GM21576 (cell line): Measurements from ENCODE around the gene NFIA.

Experiments
- ATAC-seq: cut with Tn5 transposase; IDR thresholded peaks from one replicate; pipeline ENCODE4 v1.9.1; 2021; ENCODE audit warnings: mild to moderate bottlenecking, moderate library complexity; ENCODE audit not compliant: unreplicated experiment

NFIA gene

DNA sequence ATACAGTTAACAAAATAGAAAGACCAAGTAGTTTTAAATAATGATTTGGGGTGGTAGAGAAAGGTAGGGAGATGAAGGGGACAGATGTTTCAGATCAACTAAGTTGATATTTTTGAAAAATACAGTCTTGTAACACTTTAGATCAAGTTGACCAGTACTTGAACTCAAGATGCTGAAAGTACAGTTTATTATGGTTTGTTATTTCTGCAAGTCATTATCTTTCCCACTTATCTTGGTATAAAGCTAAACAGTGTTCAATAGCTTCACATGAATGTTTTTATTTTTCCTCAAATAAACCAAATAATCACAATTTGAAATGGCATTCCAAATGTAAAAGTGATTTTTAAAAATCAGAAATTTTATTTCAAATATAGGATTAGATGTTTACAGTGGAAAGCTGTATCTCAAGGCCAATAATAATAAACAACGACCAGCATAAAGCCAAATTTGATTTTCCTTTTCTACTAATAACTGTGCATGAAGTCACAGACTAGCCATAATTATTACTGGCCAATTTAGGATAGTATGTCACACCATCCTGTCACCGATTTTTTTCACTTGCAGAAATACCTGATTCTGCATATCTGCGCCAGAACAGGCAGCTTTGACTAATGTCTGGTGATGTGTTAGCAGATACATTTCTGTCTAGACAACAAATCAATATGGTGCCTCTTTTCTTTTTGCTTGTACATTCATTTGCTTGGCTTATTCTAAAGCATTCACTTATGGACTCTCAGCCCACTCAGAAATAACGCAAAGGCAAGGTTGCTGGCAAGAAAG lies 322.4 kb downstream of the NFIA start:
- no peak for ATAC-seq

DNA sequence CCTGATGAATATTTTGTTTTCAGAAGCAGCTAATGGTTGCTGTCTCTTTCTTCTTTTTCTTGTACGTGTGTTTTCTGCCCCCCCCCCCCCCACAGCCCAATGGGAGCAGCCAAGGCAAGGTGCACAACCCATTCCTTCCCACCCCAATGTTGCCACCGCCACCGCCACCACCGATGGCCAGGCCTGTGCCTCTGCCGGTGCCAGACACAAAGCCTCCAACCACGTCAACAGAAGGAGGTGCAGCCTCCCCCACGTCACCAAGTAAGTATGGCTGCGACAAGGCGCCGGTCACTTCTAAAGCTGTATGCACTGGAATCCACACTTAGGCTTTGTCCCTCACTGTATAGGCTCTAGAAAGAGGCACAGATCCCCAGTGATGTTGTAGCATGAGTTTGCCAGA lies 324.1 kb downstream of the NFIA start:
- no peak for ATAC-seq

DNA sequence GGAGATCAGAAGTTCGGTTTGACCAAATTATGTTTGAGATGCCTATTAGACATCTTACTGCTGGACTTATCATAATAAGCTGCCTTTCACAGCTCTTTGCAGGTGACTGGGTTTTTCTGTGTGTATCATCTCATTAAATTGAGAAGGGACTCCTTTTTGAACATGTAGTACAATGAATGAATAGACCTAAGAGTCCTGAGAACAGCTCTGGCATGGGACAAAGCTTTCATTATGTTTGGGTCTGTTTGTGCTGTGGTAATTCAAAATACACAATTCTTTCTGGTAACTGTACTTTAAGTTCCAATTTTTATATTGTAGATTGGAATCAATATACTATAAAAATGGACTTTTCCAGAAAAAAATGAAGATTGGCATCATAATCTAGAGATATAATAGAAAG lies 330.2 kb downstream of the NFIA start:
- ATAC-seq = no peak

DNA sequence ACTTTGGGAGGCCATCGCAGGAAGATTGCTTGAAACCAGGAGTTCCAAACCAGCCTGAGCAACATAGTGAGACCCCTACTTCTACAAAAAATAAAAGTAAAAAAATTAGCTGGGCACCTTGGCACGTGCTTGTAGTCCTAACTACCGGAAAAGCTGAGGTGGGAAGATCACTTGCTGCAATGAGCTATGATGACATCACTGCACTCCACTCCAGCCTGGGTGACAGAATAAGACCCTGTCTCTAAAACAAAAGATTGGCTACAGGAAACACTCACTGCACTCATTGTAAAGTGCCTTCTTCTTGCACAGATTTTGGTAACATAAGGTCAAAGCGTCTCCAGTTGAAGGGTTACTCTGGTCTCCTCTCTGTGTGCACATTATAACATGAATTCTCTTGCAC lies 336.8 kb downstream of the NFIA start:
- ATAC-seq = no peak

DNA sequence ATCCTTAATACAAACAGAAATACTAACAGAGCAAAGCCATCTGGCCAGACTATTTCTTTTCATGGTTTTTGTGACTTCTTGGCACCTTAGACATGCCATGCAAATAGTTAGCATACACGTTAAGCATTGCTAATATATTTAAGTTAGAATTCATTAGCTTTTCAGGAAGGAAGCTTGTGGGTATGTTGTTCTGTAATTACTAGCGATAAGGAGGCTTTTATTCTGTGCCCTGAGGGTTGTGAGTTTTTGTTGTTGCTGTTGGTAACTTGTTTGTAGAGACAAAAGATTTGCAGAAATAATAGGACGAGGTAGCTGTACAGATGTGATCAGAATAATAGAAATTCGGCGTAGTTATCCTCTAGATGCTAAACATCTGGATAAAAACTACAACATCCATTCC lies 337.3 kb downstream of the NFIA start:
- ATAC-seq = no peak

DNA sequence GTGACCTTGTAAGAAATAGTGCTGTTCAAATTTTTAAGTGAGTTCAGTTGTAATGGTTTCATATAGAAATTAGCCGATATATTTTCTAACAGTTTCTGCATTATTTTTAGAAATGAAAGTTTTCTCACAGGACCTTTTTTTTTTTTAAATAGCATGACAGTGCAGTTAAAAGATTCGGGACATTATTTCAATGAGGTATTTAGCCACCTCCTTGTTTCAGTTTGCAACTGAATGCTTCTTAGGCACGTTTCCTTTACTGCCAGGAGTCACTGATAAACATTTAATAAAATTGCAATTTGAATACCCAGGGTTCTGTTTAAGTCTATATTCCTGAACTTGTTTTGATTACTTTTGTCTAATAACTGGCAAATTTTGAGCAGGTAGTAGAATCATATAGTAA lies 337.9 kb downstream of the NFIA start:
- no peak for ATAC-seq

DNA sequence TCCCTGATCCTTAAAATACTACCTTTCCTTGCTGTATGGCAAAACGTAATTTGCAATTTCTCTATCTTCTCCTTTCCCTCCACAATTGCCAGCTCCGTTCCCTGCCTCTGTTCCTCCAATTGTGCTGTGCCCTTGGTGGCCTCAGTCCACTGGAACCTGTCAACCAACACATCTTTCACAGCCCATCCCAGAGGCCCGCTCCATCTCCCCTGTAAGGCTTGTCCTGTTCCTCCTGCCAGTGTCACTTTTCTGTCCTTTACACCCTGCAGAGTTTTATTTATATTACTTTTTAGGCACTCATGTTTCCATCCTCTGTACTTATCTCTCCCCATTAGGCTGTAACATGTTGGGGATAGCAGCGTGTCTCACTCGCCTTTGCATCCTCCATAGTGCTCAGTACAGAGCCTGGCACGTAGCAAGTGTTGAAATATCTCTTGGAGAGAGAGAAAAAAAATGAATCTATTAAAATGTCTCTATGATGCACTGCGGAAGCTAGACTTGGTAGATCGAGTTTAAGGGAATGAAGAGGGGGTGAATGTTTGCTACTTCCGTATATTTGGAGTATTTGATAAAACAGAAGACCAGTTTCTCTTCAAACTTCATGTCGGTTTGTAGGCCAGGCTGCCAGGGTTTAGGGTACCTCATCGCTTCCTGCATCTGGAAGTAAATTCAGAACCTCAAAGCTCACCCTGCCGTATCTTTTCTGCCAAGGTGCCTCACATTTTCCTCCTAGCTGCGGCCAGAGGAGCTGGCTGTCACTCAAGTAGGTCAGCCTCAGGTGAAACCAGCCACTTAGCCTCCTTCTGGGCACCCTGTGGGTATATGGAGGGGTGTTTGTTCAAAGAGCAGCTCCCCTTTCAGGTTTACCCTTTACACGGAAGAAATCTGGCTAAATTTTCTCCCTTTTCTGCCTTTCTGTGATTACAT lies 338.8 kb downstream of the NFIA start:
- ATAC-seq = no peak

DNA sequence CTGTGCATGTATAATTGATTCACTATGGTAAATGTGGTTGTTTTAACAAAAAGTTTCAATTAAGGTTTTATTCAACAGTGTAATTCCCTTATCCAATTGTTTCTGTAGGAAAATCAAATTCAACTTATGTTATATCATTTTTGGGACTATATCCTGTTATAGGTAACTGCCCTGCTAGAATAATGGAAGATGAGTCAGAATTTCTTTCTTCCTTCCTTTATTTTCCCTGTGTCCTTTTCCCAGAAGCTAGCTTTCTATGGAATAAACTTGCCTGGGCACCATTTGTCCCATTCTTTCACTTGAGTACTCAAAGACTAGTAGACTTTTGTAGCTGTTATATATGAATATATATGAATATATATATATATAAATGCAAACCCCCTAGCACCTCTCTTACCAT lies 341.3 kb downstream of the NFIA start:
- no peak for ATAC-seq

DNA sequence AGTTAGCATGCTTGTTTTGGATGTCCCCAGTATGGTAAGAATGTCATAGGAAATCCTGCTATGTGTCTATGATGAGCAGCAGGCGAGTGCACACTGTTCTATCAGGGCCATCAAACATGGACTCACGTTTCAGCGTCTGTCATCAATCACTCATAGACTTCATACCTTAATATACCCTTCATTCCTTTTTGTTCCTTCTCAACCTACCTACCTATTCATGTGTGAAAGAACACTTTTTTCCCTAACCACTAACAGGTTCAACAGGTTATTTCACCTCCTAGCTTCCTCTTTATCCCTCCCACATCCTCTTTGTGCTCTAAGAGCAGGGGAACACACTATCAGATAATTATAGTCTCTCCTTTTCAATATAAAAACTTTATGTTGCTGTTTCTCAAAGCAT lies 342.0 kb downstream of the NFIA start:
- no peak for ATAC-seq

DNA sequence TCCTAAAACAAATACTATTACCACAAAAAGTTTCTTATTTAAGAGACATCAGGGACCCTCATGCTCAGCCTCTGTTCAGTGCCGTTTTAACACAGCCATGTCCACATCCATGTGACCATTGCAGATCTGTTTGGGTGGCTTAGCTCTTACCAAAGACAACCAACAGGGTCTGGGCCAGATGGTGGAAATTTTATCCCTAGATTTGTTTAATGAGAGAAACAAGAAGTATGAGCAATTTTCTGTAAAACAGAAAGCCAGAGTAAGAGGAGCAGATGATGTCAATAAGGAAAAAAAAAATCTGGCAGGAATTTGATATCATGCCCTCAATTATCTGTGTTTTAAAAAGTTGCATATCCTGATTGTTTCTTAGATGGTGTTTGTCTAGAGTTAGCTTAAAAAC lies 342.7 kb downstream of the NFIA start:
- no peak for ATAC-seq

DNA sequence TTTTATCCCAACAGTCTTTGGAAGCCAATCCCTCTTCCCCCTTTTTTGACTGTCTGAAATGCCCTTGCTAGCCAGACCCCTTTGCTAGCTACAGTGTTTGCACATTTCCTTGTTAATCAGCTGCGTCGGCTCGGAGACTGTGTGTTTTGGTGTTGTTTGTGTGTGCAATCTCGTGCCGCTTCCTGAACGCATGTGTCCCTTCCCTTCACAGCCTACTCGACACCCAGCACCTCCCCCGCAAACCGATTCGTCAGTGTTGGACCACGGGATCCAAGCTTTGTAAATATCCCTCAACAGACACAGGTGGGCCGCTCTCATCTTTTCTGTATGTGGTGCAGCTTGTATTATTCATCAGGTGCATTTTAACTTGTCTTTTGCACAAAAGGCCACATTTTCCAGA lies 343.9 kb downstream of the NFIA start:
- no peak for ATAC-seq

DNA sequence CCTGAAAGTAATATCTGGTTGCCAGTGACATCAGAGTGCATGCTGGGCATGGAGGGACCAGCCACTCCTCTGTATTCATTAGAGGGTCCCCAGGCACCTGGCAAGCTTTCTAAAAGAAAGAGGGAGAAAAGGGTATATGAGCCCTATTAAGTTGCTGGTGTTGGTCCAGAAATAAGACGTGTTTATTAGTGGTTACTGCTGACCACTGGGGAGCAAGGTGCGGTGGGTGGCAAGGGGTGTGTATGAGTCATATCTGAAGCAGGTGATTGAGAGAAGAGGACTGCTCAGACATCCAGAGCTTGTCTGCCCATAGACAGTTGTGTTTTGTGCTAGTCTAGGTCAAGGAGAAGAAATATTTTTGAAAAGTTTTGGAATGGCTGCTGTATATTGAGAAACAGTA lies 344.5 kb downstream of the NFIA start:
- ATAC-seq = no peak

DNA sequence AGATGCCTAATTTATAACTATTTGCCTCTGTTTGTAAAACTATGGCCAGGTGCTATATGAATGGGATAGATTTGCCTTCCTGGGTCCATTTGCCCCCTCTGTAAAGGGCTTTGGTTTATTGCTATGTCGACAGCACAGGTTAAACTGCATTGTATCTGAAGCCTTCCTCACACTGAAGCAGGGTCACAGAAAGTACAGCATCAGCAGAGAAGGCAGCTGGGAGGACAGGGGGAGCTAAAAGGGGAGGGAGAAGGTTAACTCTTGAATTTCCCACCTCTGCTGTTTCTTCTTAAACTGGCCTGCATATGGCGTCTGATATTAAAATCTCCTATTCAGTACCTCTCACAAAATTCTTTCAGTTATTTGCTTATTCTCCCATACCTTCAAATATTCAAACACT lies 345.1 kb downstream of the NFIA start:
- ATAC-seq = no peak

DNA sequence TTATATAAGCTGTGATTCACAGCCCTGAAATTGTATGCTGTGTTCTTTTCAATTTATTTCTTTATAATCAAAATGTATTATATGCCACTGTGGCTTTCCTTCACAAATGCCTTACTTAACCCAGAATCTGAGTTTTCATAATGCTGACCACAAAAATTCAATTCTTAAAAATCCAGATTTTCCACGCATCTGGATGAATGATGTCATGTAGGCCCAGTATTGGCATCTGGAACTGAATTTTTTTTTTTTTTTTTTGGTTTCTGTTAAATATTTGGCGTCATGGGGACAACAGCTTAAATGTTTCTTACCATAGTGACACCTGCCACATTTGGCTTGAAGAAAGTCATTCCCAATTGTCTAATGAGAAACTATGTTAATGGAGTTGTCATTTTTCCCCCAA lies 345.8 kb downstream of the NFIA start:
- no peak for ATAC-seq

DNA sequence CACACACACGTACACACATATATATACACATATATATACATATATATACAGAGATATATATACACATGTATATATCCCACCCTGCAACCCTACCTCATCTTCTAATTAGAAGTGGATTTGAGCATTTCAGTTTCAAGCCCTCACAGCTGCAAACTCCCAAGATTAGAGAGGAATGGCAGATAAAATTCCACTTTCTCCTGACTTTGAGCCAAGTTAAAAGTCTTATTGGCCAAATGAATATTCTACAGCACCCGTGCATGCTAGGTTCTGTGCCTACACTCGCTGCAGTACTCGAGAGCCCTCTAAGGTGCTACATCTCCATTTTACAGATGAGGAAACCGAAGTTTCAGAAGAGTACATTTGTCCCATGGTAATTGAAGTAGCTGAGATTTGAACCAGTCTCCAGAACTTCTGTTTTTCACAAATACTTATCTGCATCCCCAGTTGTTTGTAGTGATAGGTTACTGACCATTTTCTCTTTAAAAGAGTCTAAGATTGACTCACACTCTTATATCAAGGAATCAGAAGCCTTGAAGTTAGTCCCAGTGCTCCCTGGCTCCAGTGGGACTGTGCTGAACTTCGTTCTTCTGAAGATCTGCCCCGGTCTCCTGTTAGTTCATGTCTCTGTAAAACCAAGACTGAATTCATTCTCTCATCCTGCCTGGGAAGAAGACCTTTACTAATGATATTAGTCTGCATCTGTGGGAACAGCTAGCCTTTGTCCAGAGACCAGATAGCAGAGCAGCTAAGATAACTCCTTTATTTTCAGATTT lies 350.4 kb downstream of the NFIA start:
- ATAC-seq = no peak

DNA sequence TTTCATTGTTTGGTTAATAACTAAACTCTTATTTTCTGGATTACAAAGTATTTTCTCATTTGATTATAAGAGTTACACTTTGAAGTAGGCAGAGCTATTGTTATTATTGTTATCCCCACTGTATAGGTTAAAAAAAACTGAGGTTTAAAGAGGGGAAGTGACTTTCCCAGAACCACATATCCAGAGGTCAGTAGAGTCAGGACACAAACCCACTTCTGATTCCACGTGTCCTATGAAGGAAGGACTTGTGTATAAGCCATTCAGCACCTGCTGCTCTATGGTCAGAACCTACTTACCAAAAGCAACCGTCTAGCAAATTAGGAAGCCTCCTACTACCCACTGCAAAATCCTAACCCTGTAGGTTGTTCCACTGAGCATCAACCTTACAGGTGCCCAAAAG lies 351.3 kb downstream of the NFIA start:
- ATAC-seq = no peak

DNA sequence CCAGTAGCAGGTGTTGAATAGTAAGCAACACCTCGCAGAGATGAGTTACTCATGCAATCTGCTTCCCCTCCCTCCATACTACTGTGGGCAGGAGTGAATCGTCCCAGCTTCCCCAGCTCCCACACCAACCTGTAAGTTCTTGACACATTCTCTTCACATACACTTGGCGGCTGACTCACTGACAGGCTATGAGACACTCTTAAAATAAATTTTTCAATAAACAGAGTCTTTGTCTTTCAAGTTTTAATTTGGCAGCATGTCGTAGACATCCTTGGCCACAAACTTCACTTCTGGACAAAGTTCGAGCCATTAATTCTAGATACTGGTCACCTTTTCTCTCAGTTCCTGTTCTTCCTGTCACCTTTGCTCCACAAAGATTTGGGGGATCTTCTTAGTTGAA lies 351.9 kb downstream of the NFIA start:
- no peak for ATAC-seq

DNA sequence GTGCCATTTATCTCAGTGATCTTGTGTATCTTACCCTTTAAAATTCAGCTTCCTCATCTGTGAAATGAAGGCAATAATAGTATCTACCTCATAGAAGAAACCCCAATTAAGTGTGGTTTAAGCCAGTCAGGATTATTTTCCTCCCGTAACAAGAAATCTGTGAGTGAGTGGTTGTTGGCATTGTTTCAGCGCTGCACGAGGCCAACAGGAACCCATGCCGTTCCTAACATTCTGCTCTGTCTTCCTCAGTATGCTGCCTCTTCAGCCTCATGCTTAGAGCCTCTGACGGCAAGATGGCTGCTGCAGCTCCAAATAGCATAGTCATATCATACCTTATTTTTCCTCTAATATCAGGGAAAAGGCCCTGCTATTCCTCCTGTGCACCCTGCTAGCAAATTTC lies 352.9 kb downstream of the NFIA start:
- no peak for ATAC-seq

DNA sequence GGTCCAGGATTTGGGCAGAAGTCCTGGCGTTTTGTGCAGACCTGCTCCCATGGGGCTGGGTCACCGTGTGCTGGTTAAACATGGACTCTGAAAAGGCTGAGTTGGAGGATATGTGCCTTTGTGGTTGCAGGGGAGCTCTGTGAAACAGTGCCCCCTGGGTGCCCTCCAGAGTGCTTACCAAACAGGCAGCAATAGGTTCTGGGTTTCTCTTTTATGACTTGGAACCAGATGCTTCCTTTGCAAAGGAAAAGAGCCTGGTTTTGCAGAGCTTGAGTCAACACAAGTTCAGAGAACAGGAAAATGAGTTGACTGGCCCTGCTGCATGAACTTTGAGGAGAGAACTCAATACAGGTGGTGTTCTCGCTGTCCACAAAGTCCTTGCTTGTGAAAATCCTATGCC lies 353.7 kb downstream of the NFIA start:
- no peak for ATAC-seq

DNA sequence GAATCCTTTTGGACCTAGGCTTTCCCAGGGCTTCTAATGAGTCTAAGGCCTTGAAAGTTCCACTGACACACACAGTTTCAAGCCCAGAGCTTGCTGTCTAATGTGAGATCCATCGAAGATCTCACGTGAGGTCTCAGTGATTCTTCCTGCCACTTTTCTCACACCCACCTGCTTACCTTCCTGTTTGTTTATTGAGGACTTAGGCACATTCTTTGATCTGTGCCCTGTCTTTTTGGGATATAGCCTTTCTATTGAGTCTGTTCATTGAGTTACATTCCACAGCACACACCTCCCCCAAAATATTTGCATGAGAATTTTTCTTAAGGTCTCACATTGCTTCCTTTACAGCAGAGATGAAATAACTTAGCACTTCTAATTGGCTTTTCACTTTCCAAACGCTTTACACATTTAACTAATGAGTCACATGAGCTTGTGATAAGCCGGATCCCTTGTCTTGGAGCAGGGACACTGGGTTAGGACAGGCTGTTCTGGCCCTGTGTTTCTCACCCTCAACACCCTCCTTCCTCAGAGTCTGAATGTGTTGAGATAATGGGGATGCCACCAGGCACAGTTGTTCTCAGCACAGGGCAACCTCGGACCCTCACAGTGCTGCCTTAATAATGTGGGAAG lies 354.2 kb downstream of the NFIA start:
- ATAC-seq = no peak

DNA sequence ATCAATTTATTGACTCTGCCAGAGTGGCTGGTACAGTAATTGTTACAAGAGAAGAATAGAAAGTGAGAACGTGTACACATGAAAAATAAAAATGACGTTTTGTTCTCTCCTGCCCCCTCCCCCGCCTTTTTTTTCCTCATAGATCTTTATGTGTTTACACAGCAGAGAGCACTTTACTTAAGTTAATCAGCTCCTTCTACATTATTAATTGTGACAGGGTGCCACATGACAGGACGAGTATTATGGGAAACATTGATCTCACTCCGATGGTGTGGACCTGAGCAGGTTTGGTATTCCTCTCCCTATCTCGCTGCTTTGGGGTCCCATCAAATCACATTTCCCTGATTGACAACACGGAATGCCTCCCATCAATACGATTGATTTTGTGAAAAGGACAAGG lies 356.9 kb downstream of the NFIA start:
- ATAC-seq = no peak
